ENCODE data around the gene TMEM39B. TPM values are rescaled to one million over a fixed set of nuclear protein-coding genes. Genes with fewer than 3 reads are reported as not detected.
"Not testable (repeated sequence)": the region's sequence is repeated elsewhere in the genome, so short reads cannot be mapped to it uniquely, and the experiment has no call there.

TMEM39B gene
- total RNA-seq, 1 experiment from 2014 or later, result 10.3 TPM

DNA sequence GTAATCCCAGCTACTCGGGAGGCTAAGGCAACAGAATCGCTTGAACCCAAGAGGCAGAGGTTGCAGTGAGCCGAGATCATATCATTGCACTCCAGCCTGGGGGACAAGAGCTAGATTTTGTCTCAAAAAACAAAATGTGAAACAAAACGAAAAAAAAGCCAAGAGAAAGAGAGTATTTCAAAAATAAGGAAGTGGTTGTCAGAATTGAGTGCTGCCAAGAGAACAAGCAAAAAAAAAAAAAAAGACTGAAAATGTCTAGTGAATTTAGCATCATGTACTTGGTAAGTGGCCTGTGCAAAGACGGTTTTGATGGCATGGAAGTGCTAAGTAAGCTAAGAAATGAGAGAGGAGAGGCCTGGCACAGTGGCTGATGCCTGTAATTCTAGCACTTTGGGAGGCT, 49.4 kb downstream of the TMEM39B start:
- DNase-seq, result peak; percentile 62
- Histone ChIP-seq H3K27ac (ENCODE audit: low read length) (no peak overlapping the region), H3K79me2 (ENCODE audit: low read length) (peaks cover 96% of the 10 kb centered on the region), H3K4me3 (ENCODE audit: low read length) (no peak overlapping the region), H3K9me2 (replicated peaks; ENCODE audit: insufficient read depth, low read length) (no peaks in the 10 kb centered on the region), H3K36me3 (ENCODE audit: insufficient read depth, low read length) (no peaks in the 10 kb centered on the region), H3K4me1 (ENCODE audit: low read length) (peaks cover 19% of the 10 kb centered on the region), H3K9me3 (ENCODE audit: low read length) (no peaks in the 10 kb centered on the region), H2AFZ (ENCODE audit: low read length) (no peak overlapping the region), H3K9ac (ENCODE audit: low read length) (no peak overlapping the region), H3K27me3 (ENCODE audit: low read length) (no peaks in the 10 kb centered on the region), H4K20me1 (ENCODE audit: insufficient read depth, low read depth, low read length) (peaks cover 21% of the 10 kb centered on the region), H3K4me2 (ENCODE audit: low read depth, low read length, poor library complexity, severe bottlenecking) (no peak overlapping the region)

DNA sequence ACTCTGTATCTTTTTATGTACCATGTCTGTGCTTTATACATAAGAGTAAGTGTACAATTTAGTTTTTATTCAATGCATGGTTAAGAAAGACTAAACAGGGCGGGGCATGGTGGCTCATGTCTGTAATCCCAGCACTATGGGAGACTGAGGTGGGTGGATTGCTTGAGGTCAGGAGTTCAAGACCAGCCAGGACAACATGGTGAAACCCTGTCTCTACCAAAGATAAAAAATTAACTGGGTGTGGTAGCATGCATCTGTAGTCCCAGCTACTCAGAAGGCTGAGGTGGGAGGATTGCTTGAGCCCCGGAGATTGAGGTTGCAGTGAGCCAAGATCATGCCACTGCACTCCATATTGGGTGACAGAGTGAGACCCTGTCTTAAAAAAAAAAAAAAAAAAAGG, 50.6 kb downstream of the TMEM39B start:
- not testable (repeated sequence) for DNase-seq; H3K9me3 ChIP-seq (ENCODE audit: low read length); H3K4me3 ChIP-seq (ENCODE audit: low read length); H3K4me2 ChIP-seq (ENCODE audit: low read depth, low read length, poor library complexity, severe bottlenecking); H3K27ac ChIP-seq (ENCODE audit: low read length); H3K9ac ChIP-seq (ENCODE audit: low read length); H3K36me3 ChIP-seq (ENCODE audit: insufficient read depth, low read length); H2AFZ ChIP-seq (ENCODE audit: low read length); H3K27me3 ChIP-seq (ENCODE audit: low read length); H3K9me2 ChIP-seq (replicated peaks; ENCODE audit: insufficient read depth, low read length)
- H3K79me2 ChIP-seq (ENCODE audit: low read length), result peaks cover 95% of the 10 kb centered on the region
- peaks cover 30% of the 10 kb centered on the region for H4K20me1 ChIP-seq (ENCODE audit: insufficient read depth, low read depth, low read length)
- peaks cover 28% of the 10 kb centered on the region for H3K4me1 ChIP-seq (ENCODE audit: low read length)

DNA sequence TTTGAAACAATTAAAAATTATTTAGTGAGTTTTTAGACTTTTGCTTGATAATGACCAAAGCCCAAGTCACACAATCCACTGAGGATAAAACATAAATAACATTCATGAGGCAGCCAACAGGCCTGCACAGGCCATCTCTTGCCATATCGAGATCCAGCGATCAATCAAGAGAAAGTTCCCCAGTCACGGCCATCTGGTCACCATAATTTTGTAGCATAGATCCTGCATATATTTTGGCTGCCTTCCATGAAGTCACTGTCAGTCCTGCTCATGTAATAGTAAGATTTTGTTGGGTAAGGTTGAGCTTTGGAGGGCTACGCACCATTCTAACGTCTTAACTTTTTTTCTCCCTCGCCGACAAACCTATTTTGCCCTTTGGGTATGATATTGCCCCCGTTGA, 52.6 kb downstream of the TMEM39B start:
- Histone ChIP-seq H3K79me2 (ENCODE audit: low read length) (peaks cover 97% of the 10 kb centered on the region), H3K9me3 (ENCODE audit: low read length) (no peaks in the 10 kb centered on the region), H2AFZ (ENCODE audit: low read length) (no peak overlapping the region), H3K4me2 (ENCODE audit: low read depth, low read length, poor library complexity, severe bottlenecking) (no peak overlapping the region), H3K27ac (ENCODE audit: low read length) (no peak overlapping the region), H3K4me1 (ENCODE audit: low read length) (peaks cover 32% of the 10 kb centered on the region), H3K36me3 (ENCODE audit: insufficient read depth, low read length) (peaks cover 8% of the 10 kb centered on the region), H4K20me1 (ENCODE audit: insufficient read depth, low read depth, low read length) (peaks cover 29% of the 10 kb centered on the region), H3K27me3 (ENCODE audit: low read length) (no peaks in the 10 kb centered on the region), H3K9me2 (replicated peaks; ENCODE audit: insufficient read depth, low read length) (no peaks in the 10 kb centered on the region), H3K9ac (ENCODE audit: low read length) (no peak overlapping the region), H3K4me3 (ENCODE audit: low read length) (no peak overlapping the region)
- no peak for DNase-seq

DNA sequence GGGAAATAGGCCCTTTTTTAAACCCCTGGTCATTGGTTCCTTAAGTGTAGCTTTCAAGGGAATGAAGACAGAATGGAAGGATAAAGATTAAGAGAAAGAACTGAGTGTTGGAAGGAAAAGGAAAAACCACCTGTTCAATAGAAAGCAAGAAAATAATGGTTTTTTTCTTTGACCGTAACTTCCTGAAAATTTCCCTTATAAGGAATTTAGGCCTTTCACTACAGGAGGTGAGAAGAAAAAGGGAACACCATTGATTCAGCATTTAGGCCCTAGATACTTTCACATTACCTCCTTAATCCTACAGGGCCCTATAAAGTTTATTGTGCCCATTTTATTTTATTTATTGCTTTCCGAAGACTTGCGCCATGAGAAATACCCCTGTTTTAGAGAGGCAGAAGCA, 54.0 kb downstream of the TMEM39B start:
- peaks cover 9% of the 10 kb centered on the region for H3K36me3 ChIP-seq (ENCODE audit: insufficient read depth, low read length)
- H3K79me2 ChIP-seq (ENCODE audit: low read length), result peaks cover 97% of the 10 kb centered on the region
- no peak overlapping the region for H3K27ac ChIP-seq (ENCODE audit: low read length)
- H3K4me2 ChIP-seq (ENCODE audit: low read depth, low read length, poor library complexity, severe bottlenecking), result no peak overlapping the region
- H3K4me3 ChIP-seq (ENCODE audit: low read length), result no peak overlapping the region
- no peak overlapping the region for H3K9ac ChIP-seq (ENCODE audit: low read length)
- peaks cover 29% of the 10 kb centered on the region for H4K20me1 ChIP-seq (ENCODE audit: insufficient read depth, low read depth, low read length)
- no peaks in the 10 kb centered on the region for H3K9me2 ChIP-seq (replicated peaks; ENCODE audit: insufficient read depth, low read length)
- peaks cover 29% of the 10 kb centered on the region for H3K4me1 ChIP-seq (ENCODE audit: low read length)
- no peak overlapping the region for H2AFZ ChIP-seq (ENCODE audit: low read length)
- H3K9me3 ChIP-seq (ENCODE audit: low read length), result no peaks in the 10 kb centered on the region
- no peak for DNase-seq
- H3K27me3 ChIP-seq (ENCODE audit: low read length), result no peaks in the 10 kb centered on the region

DNA sequence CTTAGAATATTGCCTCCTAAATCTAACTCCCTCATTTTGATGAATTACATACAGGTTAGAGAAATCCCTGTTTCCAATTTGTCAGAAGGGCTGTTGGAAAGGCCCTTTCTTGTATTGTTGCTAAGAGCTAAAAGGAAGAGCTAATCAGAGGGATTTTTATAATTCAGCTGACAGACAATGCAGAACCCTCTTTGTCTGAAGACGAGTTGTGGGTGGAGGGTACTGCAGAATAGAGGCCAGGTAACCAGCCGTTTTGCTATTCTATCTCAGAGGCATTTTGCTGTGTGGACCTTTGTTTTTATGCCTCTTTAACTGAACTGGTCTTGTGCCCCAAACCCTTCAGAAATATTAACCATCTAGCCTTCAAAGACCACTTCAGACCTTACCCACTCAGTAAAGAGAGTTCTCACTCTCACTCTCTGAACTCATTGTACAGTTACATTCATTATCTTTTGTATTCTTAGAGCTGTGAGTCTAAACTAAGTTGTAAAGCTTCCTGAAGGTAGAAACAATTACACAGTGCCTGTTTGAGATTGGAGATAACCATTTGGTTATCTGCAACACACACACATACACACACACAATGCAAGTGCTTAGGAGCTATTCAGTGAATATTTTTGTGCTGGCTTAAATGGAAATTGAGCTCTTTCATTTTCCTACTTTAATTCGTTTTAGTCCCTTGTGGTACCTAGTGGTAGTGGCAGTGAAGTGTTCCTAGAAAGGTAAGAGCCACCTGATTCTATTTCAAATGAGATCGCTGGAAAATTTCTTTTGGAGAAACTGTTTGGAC, 54.9 kb downstream of the TMEM39B start:
- Histone ChIP-seq H2AFZ (ENCODE audit: low read length) (no peak overlapping the region), H3K36me3 (ENCODE audit: insufficient read depth, low read length) (peaks cover 9% of the 10 kb centered on the region), H3K4me1 (ENCODE audit: low read length) (peaks cover 24% of the 10 kb centered on the region), H3K4me3 (ENCODE audit: low read length) (no peak overlapping the region), H3K9me2 (replicated peaks; ENCODE audit: insufficient read depth, low read length) (no peaks in the 10 kb centered on the region), H3K79me2 (ENCODE audit: low read length) (peaks cover 95% of the 10 kb centered on the region), H3K27me3 (ENCODE audit: low read length) (no peaks in the 10 kb centered on the region), H3K4me2 (ENCODE audit: low read depth, low read length, poor library complexity, severe bottlenecking) (no peak overlapping the region), H3K9me3 (ENCODE audit: low read length) (no peaks in the 10 kb centered on the region), H3K9ac (ENCODE audit: low read length) (no peak overlapping the region), H4K20me1 (ENCODE audit: insufficient read depth, low read depth, low read length) (peaks cover 29% of the 10 kb centered on the region), H3K27ac (ENCODE audit: low read length) (0 out of 2 replicates have a peak overlapping the region, but pooled peaks have one; percentile 7)
- no peak for DNase-seq

DNA sequence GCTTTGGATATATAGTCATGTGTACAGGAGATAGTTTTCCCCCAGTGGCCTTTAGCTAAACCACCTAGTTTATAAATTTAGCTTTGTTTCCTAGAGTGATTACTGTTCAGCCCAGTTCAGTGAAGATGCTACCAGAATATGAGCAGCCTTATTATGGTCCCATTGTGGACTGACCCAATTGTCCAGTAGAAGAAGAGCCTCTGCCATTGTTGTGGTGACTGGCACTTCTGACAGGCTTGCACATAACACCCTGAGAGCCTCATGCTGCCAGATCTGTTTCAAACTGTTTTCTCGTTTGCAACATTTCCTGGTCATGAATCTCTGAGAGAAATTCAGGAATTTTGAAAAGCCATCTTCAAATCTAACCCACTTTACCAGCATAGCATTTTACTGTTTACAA, 55.7 kb downstream of the TMEM39B start:
- Histone ChIP-seq H3K9me2 (replicated peaks; ENCODE audit: insufficient read depth, low read length) (no peaks in the 10 kb centered on the region), H2AFZ (ENCODE audit: low read length) (no peak overlapping the region), H3K9ac (ENCODE audit: low read length) (no peak overlapping the region), H3K36me3 (ENCODE audit: insufficient read depth, low read length) (peaks cover 9% of the 10 kb centered on the region), H3K4me1 (ENCODE audit: low read length) (peaks cover 24% of the 10 kb centered on the region), H3K9me3 (ENCODE audit: low read length) (no peaks in the 10 kb centered on the region), H3K4me2 (ENCODE audit: low read depth, low read length, poor library complexity, severe bottlenecking) (no peak overlapping the region), H3K79me2 (ENCODE audit: low read length) (peaks cover 94% of the 10 kb centered on the region), H4K20me1 (ENCODE audit: insufficient read depth, low read depth, low read length) (peaks cover 29% of the 10 kb centered on the region), H3K27me3 (ENCODE audit: low read length) (no peaks in the 10 kb centered on the region), H3K4me3 (ENCODE audit: low read length) (no peak overlapping the region), H3K27ac (ENCODE audit: low read length) (no peak overlapping the region)
- DNase-seq, result no peak

DNA sequence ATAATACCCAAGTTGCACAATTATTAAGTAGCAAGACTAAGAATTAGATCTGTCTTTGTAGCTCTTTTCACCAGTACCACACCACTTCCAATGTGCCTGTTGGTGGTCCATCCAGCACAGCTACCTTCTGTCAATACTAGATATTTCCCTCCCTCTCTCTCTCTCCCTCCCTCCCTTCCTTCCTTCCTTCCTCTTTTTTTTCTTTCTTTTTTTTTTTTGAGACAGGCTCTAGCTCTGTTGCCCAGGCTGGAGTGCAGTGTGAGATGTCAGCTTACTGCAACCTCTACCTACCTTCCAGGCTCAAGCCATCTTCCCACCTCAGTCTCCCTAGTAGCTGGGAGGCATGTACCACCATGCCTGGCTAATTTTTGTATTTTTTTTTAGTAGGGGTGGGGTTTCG, 56.2 kb downstream of the TMEM39B start:
- Histone ChIP-seq H3K27ac (ENCODE audit: low read length) (no peak overlapping the region), H2AFZ (ENCODE audit: low read length) (no peak overlapping the region), H3K4me3 (ENCODE audit: low read length) (no peak overlapping the region), H3K36me3 (ENCODE audit: insufficient read depth, low read length) (peaks cover 9% of the 10 kb centered on the region), H4K20me1 (ENCODE audit: insufficient read depth, low read depth, low read length) (peaks cover 28% of the 10 kb centered on the region), H3K79me2 (ENCODE audit: low read length) (peaks cover 94% of the 10 kb centered on the region), H3K27me3 (ENCODE audit: low read length) (no peaks in the 10 kb centered on the region), H3K4me1 (ENCODE audit: low read length) (peaks cover 24% of the 10 kb centered on the region), H3K9me3 (ENCODE audit: low read length) (no peaks in the 10 kb centered on the region), H3K4me2 (ENCODE audit: low read depth, low read length, poor library complexity, severe bottlenecking) (no peak overlapping the region), H3K9ac (ENCODE audit: low read length) (no peak overlapping the region), H3K9me2 (replicated peaks; ENCODE audit: insufficient read depth, low read length) (no peaks in the 10 kb centered on the region)
- no peak for DNase-seq

DNA sequence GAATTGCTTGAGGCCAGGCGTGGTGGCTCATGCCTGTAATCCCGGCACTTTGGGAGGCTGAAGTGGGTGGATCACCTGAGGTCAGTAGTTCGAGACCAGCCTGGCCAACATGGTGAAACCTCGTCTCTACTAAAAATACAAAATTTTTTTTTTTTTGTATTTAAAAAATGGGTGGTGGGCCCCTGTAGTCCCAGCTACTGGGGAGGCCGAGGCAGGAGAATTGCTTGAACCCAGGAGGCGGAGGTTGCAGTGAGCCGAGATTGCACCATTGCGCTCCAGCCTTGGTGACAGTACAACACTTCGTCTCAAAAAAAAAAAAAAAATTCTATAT, 61.2 kb downstream of the TMEM39B start:
- not testable (repeated sequence) for H3K27ac ChIP-seq (ENCODE audit: low read length); H3K9me3 ChIP-seq (ENCODE audit: low read length); H3K4me2 ChIP-seq (ENCODE audit: low read depth, low read length, poor library complexity, severe bottlenecking); H3K9me2 ChIP-seq (replicated peaks; ENCODE audit: insufficient read depth, low read length); H2AFZ ChIP-seq (ENCODE audit: low read length); DNase-seq; H3K4me1 ChIP-seq (ENCODE audit: low read length); H4K20me1 ChIP-seq (ENCODE audit: insufficient read depth, low read depth, low read length); H3K9ac ChIP-seq (ENCODE audit: low read length); H3K27me3 ChIP-seq (ENCODE audit: low read length); H3K36me3 ChIP-seq (ENCODE audit: insufficient read depth, low read length); H3K4me3 ChIP-seq (ENCODE audit: low read length)
- H3K79me2 ChIP-seq (ENCODE audit: low read length), result peaks cover 92% of the 10 kb centered on the region
